AG20443 (cell line): ENCODE results near the gene RGS3.

Experiments
- DNase-seq: peaks from one replicate; pipeline ENCODE4 v3.0.0; 2012; ENCODE audit warnings: low spot score, mixed read lengths

RGS3 gene

GRCh38 chr9:113600871-113601614, 137.5 kb downstream of the RGS3 start:
- DNase-seq, result no peak

- DNase-seq, result no peak
Observed at GRCh38 chr9:113601656-113602055, 138.1 kb downstream of the RGS3 start.

GRCh38 chr9:113602126-113603047, 138.9 kb downstream of the RGS3 start:
- peak; percentile 94 for DNase-seq

- no peak for DNase-seq
Observed at GRCh38 chr9:113603048-113603375, 139.5 kb downstream of the RGS3 start.

- DNase-seq, result no peak
Observed at GRCh38 chr9:113603773-113604172, 140.2 kb downstream of the RGS3 start.

- no peak for DNase-seq
Observed at GRCh38 chr9:113604393-113604792, 140.9 kb downstream of the RGS3 start.

GRCh38 chr9:113606510-113606909, 143.0 kb downstream of the RGS3 start:
- DNase-seq, result no peak

GRCh38 chr9:113608082-113608685, 144.7 kb downstream of the RGS3 start:
- no peak for DNase-seq

GRCh38 chr9:113609562-113610318, 146.2 kb downstream of the RGS3 start:
- DNase-seq, result no peak

- DNase-seq, result no peak
Observed at GRCh38 chr9:113611461-113612215, 148.1 kb downstream of the RGS3 start.

GRCh38 chr9:113612216-113612747, 148.8 kb downstream of the RGS3 start:
- no peak for DNase-seq

- DNase-seq, result no peak
Observed at GRCh38 chr9:113612828-113613227, 149.3 kb downstream of the RGS3 start.

- DNase-seq, result no peak
Observed at GRCh38 chr9:113613815-113614413, 150.4 kb downstream of the RGS3 start.

- peak; percentile 74 for DNase-seq
Observed at GRCh38 chr9:113614843-113615648, 151.5 kb downstream of the RGS3 start.

- no peak for DNase-seq
Observed at GRCh38 chr9:113616116-113616515, 152.6 kb downstream of the RGS3 start.

- no peak for DNase-seq
Observed at GRCh38 chr9:113616621-113617496, 153.3 kb downstream of the RGS3 start.

- no peak for DNase-seq
Observed at GRCh38 chr9:113617550-113617949, 154.0 kb downstream of the RGS3 start.

GRCh38 chr9:113618836-113619490, 155.4 kb downstream of the RGS3 start:
- no peak for DNase-seq
